ENCODE results near the gene LRRC59.

DNA sequence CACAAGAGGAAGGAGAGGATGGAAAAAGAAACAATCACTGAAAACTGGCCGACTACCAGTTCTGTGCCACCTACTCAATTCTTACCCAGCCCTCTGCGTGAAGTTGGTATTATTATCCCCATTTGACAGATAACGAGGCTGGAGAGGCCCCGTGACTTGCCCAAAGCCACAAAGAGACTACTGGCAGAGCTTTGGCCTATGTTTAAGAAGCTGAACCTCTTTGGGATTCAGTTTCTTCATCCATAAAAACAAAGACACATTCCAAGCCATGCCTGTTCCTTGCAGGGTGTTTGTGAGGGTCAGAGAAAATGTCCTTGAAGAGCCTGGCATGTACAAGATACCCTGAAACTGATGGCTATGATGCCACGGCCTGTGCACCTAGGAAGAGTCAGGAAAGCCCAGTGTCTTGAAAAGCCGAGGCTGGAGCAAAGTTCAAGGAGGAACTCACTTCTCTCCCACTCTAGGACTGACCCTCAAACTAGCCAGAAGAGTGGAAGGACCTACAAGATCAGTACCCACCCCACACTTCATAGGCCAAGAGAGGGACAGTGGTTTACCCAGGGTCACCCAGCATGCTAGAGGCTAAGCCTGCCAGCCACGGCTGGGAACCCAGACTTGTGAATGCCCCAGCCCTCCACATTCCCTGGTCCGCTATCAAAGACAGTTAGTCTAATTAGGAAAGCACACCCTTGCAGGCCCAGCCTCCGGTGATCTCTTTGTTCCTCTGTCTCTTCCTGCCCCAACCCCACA is 27.1 kb upstream of the LRRC59 start:
- no peak for TF ChIP-seq CTCF (optimal IDR thresholded peaks at IDR 0.05 in 1 of 3, IDR thresholded peaks at IDR 0.05 in 1 of 3, conservative IDR thresholded peaks at IDR 0.05 in 1 of 3; ENCODE audit: extremely low read depth in 1 of 3, insufficient read depth in 2 of 3, low read length in 3 of 3)
- TF ChIP-seq EZH2 (IDR thresholded peaks at IDR 0.05; ENCODE audit: low read length), result no peak
